Smooth muscle cell (in vitro differentiated cells): ENCODE data around the gene TATDN2. TPM values are rescaled to one million over a fixed set of nuclear protein-coding genes. Genes with fewer than 3 reads are reported as not detected.

Experiments used
- DNase-seq: peaks from one replicate; lab custom pipeline; 2025; ENCODE audit not compliant: unreplicated experiment; lab: John Stamatoyannopoulos, UW
- H2AFZ ChIP-seq: fragments of 200-600 bp; sonication (generic); 2 replicates; pipeline ENCODE4 v1.6.0; 2016; ENCODE audit warnings: antibody characterized with exemption, low read depth, mild to moderate bottlenecking
- H3F3A ChIP-seq: fragments of 200-600 bp; sonication (generic); 2 replicates; pipeline ENCODE4 v1.6.0; 2017; ENCODE audit warnings: antibody characterized with exemption, low read depth
- H3K27ac ChIP-seq: fragments of 200-600 bp; sonication (generic); 2 replicates; pipeline ENCODE4 v1.5.1; 2016; ENCODE audit warnings: low read depth, mild to moderate bottlenecking
- H3K27me3 ChIP-seq: fragments of 200-600 bp; sonication (generic); 2 replicates; pipeline ENCODE4 v1.6.1; 2016; ENCODE audit warnings: low read depth, mild to moderate bottlenecking
- H3K36me3 ChIP-seq: fragments of 200-600 bp; sonication (generic); 2 replicates; pipeline ENCODE4 v1.5.1; 2016; ENCODE audit warnings: low read depth
- H3K4me1 ChIP-seq: fragments of 200-600 bp; sonication (generic); 2 replicates; pipeline ENCODE4 v1.5.1; 2016; ENCODE audit warnings: low read depth
- H3K4me2 ChIP-seq: fragments of 200-600 bp; sonication (generic); 2 replicates; pipeline ENCODE4 v1.6.0; 2016; ENCODE audit warnings: mild to moderate bottlenecking
- H3K4me3 ChIP-seq: fragments of 200-600 bp; sonication (generic); 2 replicates; pipeline ENCODE4 v1.5.1; 2016; ENCODE audit warnings: mild to moderate bottlenecking
- H3K79me2 ChIP-seq: fragments of 200-600 bp; sonication (generic); 2 replicates; pipeline ENCODE4 v1.6.0; 2016; ENCODE audit warnings: low read depth, mild to moderate bottlenecking
- H3K9ac ChIP-seq: fragments of 200-600 bp; sonication (generic); 2 replicates; pipeline ENCODE4 v1.6.0; 2016; ENCODE audit warnings: low read depth
- H3K9me3 ChIP-seq: fragments of 200-600 bp; sonication (generic); replicated peaks from 2 replicates; pipeline ENCODE4 v1.5.1; 2016; ENCODE audit warnings: low read depth
- H4K20me1 ChIP-seq: fragments of 200-600 bp; sonication (generic); 2 replicates; pipeline ENCODE4 v1.6.0; 2016; ENCODE audit warnings: low read depth
- WGBS: methylation state at CpG from one replicate; pipeline ENCODE4 v1.1.7; 2016; ENCODE audit warnings: low lambda C conversion rate; 5-methylcytosine and 5-hydroxymethylcytosine counted together
- polyA plus RNA-seq: library from polyadenylated mRNA; unstranded; fragments of >200 nt; fragmentation: Nextera tagmentation; extraction: Ambion mirVana; gene quantifications from 2 replicates; pipeline ENCODE4 v1.2.1, GENCODE V29; 2016
- total RNA-seq: library from RNA; depleted of rRNA; stranded (reverse); fragments of >200 nt; gene quantifications from 2 replicates; pipeline ENCODE4 v1.2.3, GENCODE V29; 2014
- TF ChIP-seq, protein P1 (sequence below): fragments of 200-600 bp; sonication (generic); IDR thresholded peaks from 2 replicates; pipeline ENCODE4 v1.5.1; 2017; ENCODE audit warnings: borderline replicate concordance, mild to moderate bottlenecking, antibody characterized with exemption; ENCODE audit not compliant: insufficient read depth, poor library complexity, severe bottlenecking

Gene TATDN2
- total and polyA plus RNA-seq, 2 experiments from 2014 or later, result 3.3 to 23.6 TPM

DNA sequence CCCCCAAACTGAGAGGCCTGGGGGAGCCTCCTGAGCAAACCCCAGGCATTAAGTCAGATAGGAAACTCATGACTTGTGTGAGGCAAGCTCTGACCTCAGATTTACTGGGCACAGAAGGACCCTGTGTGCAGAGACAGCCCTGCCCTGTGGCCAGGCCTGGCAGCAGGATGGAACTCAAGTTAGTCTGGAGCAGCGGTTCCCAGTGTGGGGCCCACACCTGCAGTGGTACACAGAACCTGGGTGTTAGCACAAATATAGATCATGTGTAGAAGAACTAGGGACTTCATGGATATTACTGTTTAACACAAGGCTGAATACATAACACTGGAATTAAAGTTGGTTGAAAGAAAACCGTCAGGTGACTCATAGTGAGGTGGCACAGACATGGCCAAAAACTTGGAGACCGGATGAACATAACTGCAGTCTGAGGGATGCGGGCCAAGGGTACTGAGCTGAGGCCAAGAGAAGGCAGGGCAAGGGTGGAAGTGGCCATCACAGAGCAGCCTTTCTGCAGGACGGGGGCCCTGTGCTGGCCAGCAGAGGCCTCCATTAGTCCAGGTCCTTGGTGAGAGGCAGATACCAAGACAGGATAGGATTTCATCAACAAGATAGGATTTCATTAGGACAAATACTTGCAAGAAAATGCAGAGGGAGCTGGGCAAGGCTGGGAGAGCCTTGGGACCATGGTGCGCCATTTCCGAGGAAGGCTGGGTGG is 42.7 kb upstream of the TATDN2 start:
- Histone ChIP-seq H3K9ac (peak overlapping the region; percentile 60), H3K36me3 (no peaks in the 10 kb centered on the region), H3K79me2 (no peaks in the 10 kb centered on the region), H3K4me3 (no peak overlapping the region), H3K27me3 (no peaks in the 10 kb centered on the region), H3F3A (peaks cover 6% of the 10 kb centered on the region), H2AFZ (no peak overlapping the region), H3K4me1 (no peaks in the 10 kb centered on the region), H4K20me1 (no peaks in the 10 kb centered on the region), H3K27ac (peak overlapping the region; percentile 91), H3K4me2 (peak overlapping the region; percentile 2), H3K9me3 (no peaks in the 10 kb centered on the region)
- TF ChIP-seq, protein P1, sequence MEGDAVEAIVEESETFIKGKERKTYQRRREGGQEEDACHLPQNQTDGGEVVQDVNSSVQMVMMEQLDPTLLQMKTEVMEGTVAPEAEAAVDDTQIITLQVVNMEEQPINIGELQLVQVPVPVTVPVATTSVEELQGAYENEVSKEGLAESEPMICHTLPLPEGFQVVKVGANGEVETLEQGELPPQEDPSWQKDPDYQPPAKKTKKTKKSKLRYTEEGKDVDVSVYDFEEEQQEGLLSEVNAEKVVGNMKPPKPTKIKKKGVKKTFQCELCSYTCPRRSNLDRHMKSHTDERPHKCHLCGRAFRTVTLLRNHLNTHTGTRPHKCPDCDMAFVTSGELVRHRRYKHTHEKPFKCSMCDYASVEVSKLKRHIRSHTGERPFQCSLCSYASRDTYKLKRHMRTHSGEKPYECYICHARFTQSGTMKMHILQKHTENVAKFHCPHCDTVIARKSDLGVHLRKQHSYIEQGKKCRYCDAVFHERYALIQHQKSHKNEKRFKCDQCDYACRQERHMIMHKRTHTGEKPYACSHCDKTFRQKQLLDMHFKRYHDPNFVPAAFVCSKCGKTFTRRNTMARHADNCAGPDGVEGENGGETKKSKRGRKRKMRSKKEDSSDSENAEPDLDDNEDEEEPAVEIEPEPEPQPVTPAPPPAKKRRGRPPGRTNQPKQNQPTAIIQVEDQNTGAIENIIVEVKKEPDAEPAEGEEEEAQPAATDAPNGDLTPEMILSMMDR, result no peak
- DNase-seq, result no peak
- WGBS, result 78% methylated on average over 7 of the region's 7 CpGs

DNA sequence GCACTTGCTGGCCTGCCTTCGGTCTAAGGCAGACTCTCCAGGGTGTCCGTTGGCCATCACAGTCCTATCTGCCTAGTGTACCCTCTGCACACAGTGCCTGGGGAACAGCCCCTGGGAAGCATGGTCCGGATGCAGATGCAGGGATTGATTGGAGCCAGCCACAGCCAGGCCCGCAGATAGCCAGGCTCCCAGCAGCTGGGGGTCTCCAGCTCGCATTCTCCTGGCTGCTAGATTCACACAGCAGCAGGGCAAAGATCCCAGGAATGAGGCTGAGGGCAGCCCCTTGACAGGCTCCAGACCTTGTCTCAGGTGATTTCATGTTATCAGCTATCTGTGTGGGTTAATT is 42.1 kb upstream of the TATDN2 start:
- DNase-seq, result no peak
- no peaks in the 10 kb centered on the region for H4K20me1 ChIP-seq
- H3K27me3 ChIP-seq, result no peaks in the 10 kb centered on the region
- no peaks in the 10 kb centered on the region for H3K79me2 ChIP-seq
- no peak overlapping the region for H3K4me2 ChIP-seq
- no peak overlapping the region for H3K4me3 ChIP-seq
- 87% methylated on average over 5 of the region's 5 CpGs for WGBS
- no peaks in the 10 kb centered on the region for H3K36me3 ChIP-seq
- no peak overlapping the region for H3K9ac ChIP-seq
- no peaks in the 10 kb centered on the region for H3K9me3 ChIP-seq
- peak overlapping the region; percentile 91 for H3K27ac ChIP-seq
- peaks cover 6% of the 10 kb centered on the region for H3F3A ChIP-seq
- TF ChIP-seq, protein P1, result no peak
- H2AFZ ChIP-seq, result no peak overlapping the region
- H3K4me1 ChIP-seq, result no peaks in the 10 kb centered on the region

DNA sequence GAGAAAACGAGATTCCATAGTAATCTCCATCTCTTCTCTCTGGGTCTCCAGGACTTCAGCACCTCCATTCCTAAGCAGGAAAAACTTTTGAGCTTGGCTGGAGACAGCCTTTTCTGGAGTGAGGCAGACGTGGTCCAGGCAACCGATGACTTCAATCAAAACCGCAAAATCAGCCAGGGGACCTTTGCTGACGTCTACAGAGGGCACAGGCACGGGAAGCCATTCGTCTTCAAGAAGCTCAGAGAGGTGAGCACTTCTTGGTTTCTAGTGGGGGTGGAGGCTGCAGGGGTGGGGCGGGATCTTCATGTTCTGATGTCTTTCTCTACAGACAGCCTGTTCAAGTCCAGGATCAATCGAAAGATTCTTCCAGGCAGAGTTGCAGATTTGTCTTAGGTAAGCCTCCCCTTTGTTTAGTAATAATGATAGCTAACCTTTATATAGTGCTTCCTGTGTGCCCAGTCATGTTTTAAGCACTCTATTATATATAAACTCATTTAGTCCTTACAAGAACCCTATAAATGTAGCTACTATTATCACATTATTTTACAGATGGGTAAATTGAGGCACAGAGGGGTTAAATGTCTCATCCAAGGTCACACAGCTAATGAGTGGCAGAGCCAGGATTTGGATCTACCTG is 35.0 kb upstream of the TATDN2 start:
- WGBS, result 88% methylated on average over 9 of the region's 9 CpGs
- H4K20me1 ChIP-seq, result no peaks in the 10 kb centered on the region
- H3K79me2 ChIP-seq, result no peaks in the 10 kb centered on the region
- DNase-seq, result no peak
- H2AFZ ChIP-seq, result no peak overlapping the region
- TF ChIP-seq, protein P1, result no peak
- H3F3A ChIP-seq, result no peaks in the 10 kb centered on the region
- H3K27ac ChIP-seq, result no peak overlapping the region
- no peaks in the 10 kb centered on the region for H3K4me1 ChIP-seq
- H3K36me3 ChIP-seq, result no peaks in the 10 kb centered on the region
- no peak overlapping the region for H3K4me2 ChIP-seq
- H3K27me3 ChIP-seq, result no peaks in the 10 kb centered on the region
- no peak overlapping the region for H3K4me3 ChIP-seq
- H3K9me3 ChIP-seq, result no peaks in the 10 kb centered on the region
- no peak overlapping the region for H3K9ac ChIP-seq
